HFFc6 (cell line): ENCODE results near the gene ITGB1. TPM values are rescaled to one million over a fixed set of nuclear protein-coding genes. Genes with fewer than 3 reads are reported as not detected.
"Not testable (repeated sequence)": the region's sequence is repeated elsewhere in the genome, so short reads cannot be mapped to it uniquely, and the experiment has no call there.

Source experiments
- DNase-seq: peaks from one replicate; pipeline ENCODE4 v3.0.0-alpha.2; 2018
- H3K27ac Mint-ChIP-seq: 2 replicates; pipeline ENCODE4 v1.8.0; 2020; ENCODE audit warnings: mild to moderate bottlenecking, mixed read lengths
- H3K27me3 Mint-ChIP-seq: 2 replicates; pipeline ENCODE4 v1.8.0; 2021; ENCODE audit warnings: mild to moderate bottlenecking, moderate library complexity, mixed read lengths; ENCODE audit not compliant: insufficient read depth
- H3K36me3 Mint-ChIP-seq: 2 replicates; pipeline ENCODE4 v1.8.0; 2021; ENCODE audit warnings: low read depth, mixed read lengths
- H3K4me1 Mint-ChIP-seq: 2 replicates; pipeline ENCODE4 v1.8.0; 2020; ENCODE audit warnings: low read depth, mixed read lengths
- H3K4me3 Mint-ChIP-seq: 2 replicates; pipeline ENCODE4 v1.8.0; 2020; ENCODE audit warnings: mild to moderate bottlenecking, moderate library complexity, mixed read lengths
- H3K9me3 Mint-ChIP-seq: 2 replicates; pipeline ENCODE4 v1.8.0; 2020; ENCODE audit warnings: mild to moderate bottlenecking, mixed read lengths
- CTCF ChIP-seq: fragments of 200-600 bp; sonication (generic); IDR thresholded peaks from 2 replicates; pipeline ENCODE4 v1.5.0; 2021; ENCODE audit warnings: antibody characterized with exemption, mild to moderate bottlenecking
- total RNA-seq, 6 experiments: library from RNA; stranded (reverse); fragmentation: NEBNext Ultra II Directional; extraction: Animal tissue kit (Norgen Biotek cat#: 25700); gene quantifications; 2 replicates in 1 of 6; 3 replicates in 5 of 6; pipeline ENCODE4 v1.2.3, GENCODE V29; 2021

ITGB1 gene
- total RNA-seq, 6 experiments from 2014 or later = 1,442 to 1,960 (median 1,623) TPM

DNA sequence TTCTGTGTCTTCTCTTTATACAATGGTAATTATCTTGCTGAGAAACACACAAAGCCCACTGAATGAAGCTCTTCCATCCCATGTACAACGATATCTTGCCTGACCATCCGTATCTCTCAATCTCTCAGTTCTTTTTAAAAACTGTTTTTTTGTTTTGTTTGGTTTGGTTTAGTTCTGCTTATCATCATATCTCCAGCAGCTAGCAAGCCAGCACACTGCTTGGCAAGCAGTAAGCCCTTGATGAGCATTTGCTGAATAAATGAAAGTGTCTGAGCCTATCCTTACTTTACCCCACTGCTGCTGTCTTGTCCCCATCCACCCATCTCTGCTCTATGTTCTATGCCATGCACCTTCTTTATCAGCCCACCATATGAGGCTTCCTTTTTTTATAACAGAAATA, 34.2 kb downstream of the ITGB1 start:
- no peak for TF ChIP-seq CTCF
- H3K9me3 Mint-ChIP-seq = no peaks in the 10 kb centered on the region
- H3K27ac Mint-ChIP-seq = peak overlapping the region; percentile 54
- DNase-seq = no peak
- H3K4me1 Mint-ChIP-seq = peaks cover 65% of the 10 kb centered on the region
- H3K4me3 Mint-ChIP-seq = peak overlapping the region; percentile 38
- H3K36me3 Mint-ChIP-seq = peaks cover 72% of the 10 kb centered on the region
- peaks cover 8% of the 10 kb centered on the region for H3K27me3 Mint-ChIP-seq

DNA sequence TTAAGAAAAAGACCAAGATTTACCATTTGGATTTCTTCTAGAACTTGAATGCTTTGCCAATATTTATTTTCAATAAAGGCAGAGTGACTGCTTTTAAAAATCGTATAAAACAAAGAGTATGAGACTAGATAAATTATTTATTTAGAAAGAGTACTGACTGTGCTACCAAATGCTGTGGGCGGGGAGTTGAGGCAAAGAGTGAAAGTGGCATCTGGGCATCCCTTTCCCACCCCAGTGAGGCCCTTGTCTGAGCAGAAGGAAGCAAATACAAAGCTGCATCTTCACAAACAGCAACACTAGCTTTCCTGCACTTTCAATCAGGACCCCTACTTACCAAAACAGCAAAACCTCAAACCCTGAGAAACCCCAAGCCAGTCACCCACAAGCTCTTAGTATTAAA, 34.9 kb downstream of the ITGB1 start:
- Mint-ChIP-seq H3K27ac (peak overlapping the region; percentile 54), H3K9me3 (no peaks in the 10 kb centered on the region), H3K4me1 (peaks cover 59% of the 10 kb centered on the region), H3K27me3 (peaks cover 8% of the 10 kb centered on the region), H3K4me3 (no peak overlapping the region), H3K36me3 (peaks cover 72% of the 10 kb centered on the region)
- TF ChIP-seq CTCF = no peak
- DNase-seq = no peak

GRCh38 chr10:32922170-32922569, 35.9 kb downstream of the ITGB1 start:
- Mint-ChIP-seq H3K36me3 (peaks cover 67% of the 10 kb centered on the region), H3K4me3 (no peak overlapping the region), H3K27me3 (peaks cover 8% of the 10 kb centered on the region), H3K9me3 (no peaks in the 10 kb centered on the region), H3K4me1 (peaks cover 54% of the 10 kb centered on the region), H3K27ac (no peak overlapping the region; the same call in 1 of the 2 replicates)
- no peak for TF ChIP-seq CTCF
- DNase-seq = no peak

DNA sequence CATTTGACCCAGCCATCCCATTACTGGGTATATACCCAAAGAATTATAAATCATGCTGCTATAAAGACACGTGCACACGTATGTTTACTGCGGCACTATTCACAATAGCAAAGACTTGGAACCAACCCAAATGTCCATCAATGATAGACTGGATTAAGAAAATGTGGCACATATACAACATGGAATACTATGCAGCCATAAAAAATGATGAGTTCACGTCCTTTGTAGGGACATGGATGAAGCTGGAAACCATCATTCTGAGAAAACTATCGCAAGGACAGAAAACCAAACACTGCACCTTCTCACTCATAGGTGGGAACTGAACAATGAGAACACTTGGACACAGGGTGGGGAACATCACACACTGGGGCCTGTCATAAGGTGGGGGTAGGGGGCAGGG, 40.2 kb downstream of the ITGB1 start:
- DNase-seq, H3K4me3 Mint-ChIP-seq, H3K9me3 Mint-ChIP-seq, H3K27me3 Mint-ChIP-seq, H3K27ac Mint-ChIP-seq: not testable (repeated sequence)
- peaks cover 66% of the 10 kb centered on the region for H3K36me3 Mint-ChIP-seq
- H3K4me1 Mint-ChIP-seq = peaks cover 45% of the 10 kb centered on the region

DNA sequence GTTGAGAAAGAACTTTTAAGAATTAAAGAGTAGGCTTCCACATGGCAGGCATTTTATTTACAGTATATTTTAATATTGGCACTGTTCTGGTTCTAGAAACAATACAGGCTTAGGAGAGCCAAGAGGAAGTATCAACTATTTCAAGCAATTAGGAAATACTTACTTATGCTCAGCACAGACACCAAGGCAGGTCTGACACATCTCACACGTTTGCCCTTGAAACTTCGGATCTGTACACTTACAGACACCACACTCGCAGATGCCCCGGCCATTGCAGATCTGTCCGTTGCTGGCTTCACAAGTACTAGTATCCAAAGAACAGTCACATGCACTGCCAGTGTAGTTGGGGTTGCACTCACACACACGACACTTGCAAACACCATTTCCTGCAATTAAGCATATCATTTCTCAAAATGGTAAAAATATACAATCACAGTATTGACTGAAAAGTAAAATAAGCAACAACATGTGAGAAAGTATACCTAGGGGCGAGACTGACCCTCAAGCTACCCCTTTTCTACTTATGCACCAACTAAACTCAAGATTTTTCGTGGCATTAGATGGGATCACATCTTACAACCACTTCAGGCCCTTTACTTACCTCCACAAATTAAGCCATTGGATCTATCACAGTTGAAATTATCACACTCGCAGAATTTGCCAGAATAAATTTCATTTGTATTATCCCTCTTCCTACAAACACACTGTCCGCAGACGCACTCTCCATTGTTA, 46.6 kb downstream of the ITGB1 start:
- H3K27me3 Mint-ChIP-seq = peaks cover 4% of the 10 kb centered on the region
- H3K4me1 Mint-ChIP-seq = peaks cover 44% of the 10 kb centered on the region
- H3K9me3 Mint-ChIP-seq = no peaks in the 10 kb centered on the region
- TF ChIP-seq CTCF = no peak
- H3K4me3 Mint-ChIP-seq = no peak overlapping the region; the same call in 1 of the 2 replicates
- H3K36me3 Mint-ChIP-seq = peaks cover 69% of the 10 kb centered on the region
- no peak for DNase-seq
- peak overlapping the region; percentile 52 for H3K27ac Mint-ChIP-seq

- peaks cover 39% of the 10 kb centered on the region for H3K4me1 Mint-ChIP-seq
- not testable (repeated sequence) for H3K9me3 Mint-ChIP-seq, DNase-seq, H3K4me3 Mint-ChIP-seq, H3K27me3 Mint-ChIP-seq
- peaks cover 67% of the 10 kb centered on the region for H3K36me3 Mint-ChIP-seq
- peak overlapping the region; percentile 64; the same call in 1 of the 2 replicates for H3K27ac Mint-ChIP-seq
These were observed 48.1 kb downstream of the ITGB1 start for GRCh38 chr10:32909970-32910369.
